Keratinocyte (primary cell): Measurements from ENCODE around the gene DCAF15.

ENCODE experiments used
- CTCF ChIP-seq, 3 experiments: IDR thresholded peaks in 1 of 3; conservative IDR thresholded peaks in 1 of 3; optimal IDR thresholded peaks in 1 of 3; 2 replicates in 2 of 3; 3 replicates in 1 of 3; pipeline versions ENCODE3 to v1.5.1; 2011; ENCODE audit warnings: low read length in 3 of 3, mild to moderate bottlenecking in 3 of 3, moderate library complexity in 2 of 3, control low read depth in 1 of 3, inconsistent platforms in 1 of 3; ENCODE audit not compliant: insufficient read depth in 2 of 3; ENCODE audit errors: extremely low read depth in 1 of 3
- EZH2 ChIP-seq: IDR thresholded peaks from one replicate; pipeline ENCODE4 v1.6.1; 2012; ENCODE audit warnings: inconsistent platforms, mild to moderate bottlenecking, low read length, moderate library complexity

- TF ChIP-seq CTCF (optimal IDR thresholded peaks at IDR 0.05 in 1 of 3, IDR thresholded peaks at IDR 0.05 in 1 of 3, conservative IDR thresholded peaks at IDR 0.05 in 1 of 3; ENCODE audit: extremely low read depth in 1 of 3, insufficient read depth in 2 of 3, low read length in 3 of 3) = no peak
- TF ChIP-seq EZH2 = no peak
These were observed 13.1 kb downstream of the DCAF15 start for GRCh38 chr19:13965377-13965896.
